B cell (primary cell): ENCODE results near the gene ITPKB. TPM values are rescaled to one million over a fixed set of nuclear protein-coding genes. Genes with fewer than 3 reads are reported as not detected.

ENCODE experiments used
- ATAC-seq: fragments of 200-7000 bp; cut with Tn5 transposase; one replicate; pipeline ENCODE4 v1.10.0; 2021; ENCODE audit warnings: low read depth, mild to moderate bottlenecking, moderate number of reproducible peaks, moderate library complexity
- CTCF ChIA-PET: fragments of 350-600 bp; sonication (Branson Sonifier 250); formaldehyde crosslinking; loops from one replicate; lab custom pipeline; 2021; ENCODE audit warnings: antibody characterized with exemption, inconsistent platforms; lab: Charles Lee
- POLR2A ChIA-PET: fragments of 350-600 bp; sonication (Branson Sonifier 250); formaldehyde crosslinking; loops from one replicate; lab custom pipeline; 2021; ENCODE audit warnings: antibody characterized with exemption; lab: Charles Lee
- DNase-seq: peaks from one replicate; pipeline ENCODE4 v3.0.0; 2013
- H2AFZ ChIP-seq: 2 replicates; pipeline ENCODE4 v1.6.1; 2012; ENCODE audit warnings: mild to moderate bottlenecking, low read depth, low read length; ENCODE audit not compliant: insufficient read depth, poor library complexity, severe bottlenecking
- H3K27ac ChIP-seq, 2 donors: 1 replicate in 1 of 2; 2 replicates in 1 of 2; pipeline ENCODE4 v1.5.1; 2012 to 2013; ENCODE audit warnings: low read length in 2 of 2, mild to moderate bottlenecking in 2 of 2, moderate library complexity in 1 of 2
- H3K27me3 ChIP-seq, 4 experiments: fragments of 200-600 bp in 1 of 4; sonication (generic) in 1 of 4; replicated peaks in 1 of 4; 1 replicate in 2 of 4; 2 replicates in 2 of 4; pipeline versions ENCODE4 v1.6.1 to v1.7.0; 2013 to 2016; ENCODE audit warnings: low read length in 3 of 4, mild to moderate bottlenecking in 2 of 4, mixed read lengths in 1 of 4, moderate library complexity in 1 of 4; ENCODE audit not compliant: insufficient read depth in 4 of 4, control insufficient read depth in 3 of 4; ENCODE audit errors: control extremely low read depth in 1 of 4
- H3K36me3 ChIP-seq, 2 experiments: replicated peaks in 1 of 2; 1 replicate in 1 of 2; 2 replicates in 1 of 2; pipeline versions ENCODE4 v1.6.1 to v1.7.1; 2013; ENCODE audit warnings: low read length in 1 of 2; ENCODE audit not compliant: insufficient read depth in 2 of 2, control insufficient read depth in 1 of 2; ENCODE audit errors: control extremely low read depth in 1 of 2, extremely low read depth in 1 of 2
- H3K4me1 ChIP-seq, 2 donors: fragments of 200-600 bp in 1 of 2; sonication (generic) in 1 of 2; 1 replicate in 1 of 2; 2 replicates in 1 of 2; pipeline versions ENCODE4 v1.5.1 to v1.6.1; 2013 to 2017; ENCODE audit warnings: low read length in 2 of 2; ENCODE audit not compliant: control insufficient read depth in 2 of 2, insufficient read depth in 2 of 2
- H3K4me2 ChIP-seq: replicated peaks from 2 replicates; pipeline ENCODE3; 2012; ENCODE audit warnings: mild to moderate bottlenecking, low read depth, low read length; ENCODE audit not compliant: poor library complexity, severe bottlenecking
- H3K4me3 ChIP-seq, 5 experiments: fragments of 200-600 bp in 1 of 5; sonication (generic) in 1 of 5; 1 replicate in 3 of 5; 2 replicates in 2 of 5; pipeline versions ENCODE4 v1.5.1 to v1.7.0; 2011 to 2016; ENCODE audit warnings: low read length in 4 of 5, mild to moderate bottlenecking in 4 of 5, low read depth in 2 of 5, control low read depth in 1 of 5, moderate library complexity in 1 of 5; ENCODE audit not compliant: insufficient read depth in 1 of 5; ENCODE audit errors: control extremely low read depth in 1 of 5, extremely low read depth in 1 of 5
- H3K79me2 ChIP-seq: fragments of 200-600 bp; sonication (generic); one replicate; pipeline ENCODE4 v1.6.0; 2016; ENCODE audit warnings: low read length; ENCODE audit not compliant: control insufficient read depth, insufficient read depth
- H3K9ac ChIP-seq: fragments of 200-600 bp; sonication (generic); 2 replicates; pipeline ENCODE4 v1.6.1; 2017; ENCODE audit warnings: mild to moderate bottlenecking, low read length, moderate library complexity
- H3K9me3 ChIP-seq, 3 donors: one replicate each; pipeline versions ENCODE4 v1.6.1 to v1.7.1; 2013; ENCODE audit warnings: low read length in 2 of 3; ENCODE audit not compliant: control insufficient read depth in 2 of 3, insufficient read depth in 1 of 3; ENCODE audit errors: control extremely low read depth in 1 of 3
- H4K20me1 ChIP-seq: 2 replicates; pipeline ENCODE4 v1.6.0; 2012; ENCODE audit warnings: mild to moderate bottlenecking, low read length; ENCODE audit not compliant: insufficient read depth, control insufficient read depth, poor library complexity, severe bottlenecking
- H3K27ac Mint-ChIP-seq: one replicate; pipeline ENCODE4 v1.8.0; 2021; ENCODE audit warnings: mixed read lengths
- H3K27me3 Mint-ChIP-seq: one replicate; pipeline ENCODE4 v1.8.0; 2021; ENCODE audit warnings: mixed read lengths
- H3K4me1 Mint-ChIP-seq: one replicate; pipeline ENCODE4 v1.8.0; 2021; ENCODE audit warnings: mixed read lengths
- H3K4me3 Mint-ChIP-seq: one replicate; pipeline ENCODE4 v1.8.0; 2021; ENCODE audit warnings: mixed read lengths
- H3K9me3 Mint-ChIP-seq: one replicate; pipeline ENCODE4 v1.8.0; 2022; ENCODE audit warnings: mixed read lengths; ENCODE audit not compliant: insufficient read depth
- CTCF ChIP-seq: fragments of 200-600 bp; IDR thresholded peaks from one replicate; pipeline ENCODE4 v1.8.0; 2022; ENCODE audit warnings: antibody characterized with exemption, mild to moderate bottlenecking
- EZH2 ChIP-seq: IDR thresholded peaks from 2 replicates; pipeline ENCODE4 v1.6.1; 2012; ENCODE audit warnings: borderline replicate concordance, low read depth, mild to moderate bottlenecking, moderate library complexity, low read length; ENCODE audit not compliant: insufficient read depth, poor library complexity, severe bottlenecking
- WGBS: methylation state at CpG from one replicate; pipeline ENCODE4 v1.1.5; 2013; ENCODE audit warnings: missing lambda C conversion rate; ENCODE audit not compliant: insufficient coverage; 5-methylcytosine and 5-hydroxymethylcytosine counted together
- intact Hi-C: fragments of 100-400 bp; cut with micrococcal nuclease; formaldehyde crosslinking; loops from one replicate; pipeline ENCODE4 v1.10.0; 2022
- polyA plus RNA-seq: library from polyadenylated mRNA; depleted of rRNA; stranded (reverse); fragments of >200 nt; gene quantifications from 2 replicates; pipeline ENCODE4 v1.2.3, GENCODE V29; 2012
- total RNA-seq, 2 donors: library from RNA; stranded (reverse); fragments of 120-200 nt in 1 of 2; gene quantifications; 1 replicate in 1 of 2; 2 replicates in 1 of 2; pipeline versions ENCODE4 v1.2.3 to v1.2.4, GENCODE V29; 2013 to 2022

Gene ITPKB
- total and polyA plus RNA-seq, 2 donors (not counting 1 experiment from before 2014, with no cell fraction given) = 21.8 to 93.5 TPM

DNA sequence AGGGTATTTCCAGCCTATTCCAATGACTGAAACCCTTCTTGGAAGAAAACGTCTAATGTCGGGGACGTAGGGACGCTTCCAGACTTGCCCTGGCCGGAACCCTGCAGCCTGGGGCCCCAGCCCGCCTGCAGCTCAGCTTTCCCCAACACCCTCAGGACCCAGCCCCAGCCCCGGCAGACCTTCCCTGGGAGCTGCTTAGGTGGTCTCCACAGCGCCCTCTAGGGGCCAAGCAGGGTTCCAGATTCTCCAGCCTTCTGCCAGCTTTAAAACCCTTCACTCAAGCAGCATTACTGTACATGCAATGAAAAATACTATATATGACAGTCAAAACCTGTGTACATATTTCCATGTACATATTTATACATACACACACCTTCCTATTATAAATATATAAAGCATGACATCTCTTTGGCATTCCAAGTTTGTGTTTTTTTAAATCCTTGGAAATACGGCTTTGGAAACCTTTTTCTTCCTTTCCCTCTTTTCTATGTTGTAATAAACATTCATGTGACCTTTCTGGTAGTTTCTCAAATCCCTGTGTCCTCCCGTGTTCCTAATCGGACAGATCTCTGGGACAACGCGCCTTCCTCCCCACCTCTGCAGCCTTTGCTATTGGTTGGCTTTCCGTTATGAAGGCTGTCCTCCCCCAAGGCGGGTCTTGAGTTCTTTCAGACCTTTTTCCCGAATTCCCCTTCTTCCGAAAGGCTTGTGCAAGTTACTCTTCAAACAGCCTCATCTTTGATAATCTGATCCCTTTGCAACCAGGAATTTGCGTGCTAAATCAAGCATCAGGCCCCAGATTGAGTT, 130.2 kb downstream of the ITPKB start:
- 47% methylated on average over 12 of the region's 18 CpGs for WGBS
- no peaks in the 10 kb centered on the region for H3K9me3 ChIP-seq
- intact Hi-C loops = loop anchor here (2.0 kb wide), 1 partner anchor 62 kb away; no protein-coding TSS in a partner anchor

More for the DNA sequence above, 130.2 kb downstream of the ITPKB start:
- Mint-ChIP-seq H3K9me3 (no peaks in the 10 kb centered on the region), H3K4me3 (no peak overlapping the region), H3K27ac (no peak overlapping the region), H3K27me3 (peaks cover 6% of the 10 kb centered on the region), H3K4me1 (peaks cover 2% of the 10 kb centered on the region)
- Histone ChIP-seq H3K27me3 (peaks cover 0 to 3% (median 0%) of the 10 kb centered on the region in 4 experiments), H3K79me2 (no peaks in the 10 kb centered on the region), H2AFZ (no peak overlapping the region), H3K27ac (no peak overlapping the region), H4K20me1 (no peaks in the 10 kb centered on the region), H3K36me3 (no peaks in the 10 kb centered on the region), H3K4me1 (no peaks in the 10 kb centered on the region), H3K4me2 (no peak overlapping the region), H3K4me3 (no peak overlapping the region), H3K9ac (no peak overlapping the region)
- ATAC-seq (peak; percentile 78), DNase-seq (peak; percentile 76)
- ChIA-PET POLR2A (interaction anchor here (0.9 kb wide), 1 partner anchor 172 kb away, joined by 4 read pairs; no protein-coding TSS in a partner anchor), CTCF (interaction anchor here (0.6 to 5.2 kb wide), 16 partner anchors 9 to 484 kb away, joined by 3 to 36 read pairs (median 4); partner anchors contain the start of gene STUM)
- no peak for TF ChIP-seq EZH2
- TF ChIP-seq CTCF = peak; percentile 97
